Measurements from ENCODE around the gene SH2B2.
"Not testable (repeated sequence)": the region's sequence is repeated elsewhere in the genome, so short reads cannot be mapped to it uniquely, and the experiment has no call there.

GRCh38 chr7:102337420-102337819 lies 50.8 kb downstream of the SH2B2 start:
- TF ChIP-seq YY1 (IDR thresholded peaks at IDR 0.05; ENCODE audit: insufficient read depth, insufficient read length); ZNF274 (IDR thresholded peaks at IDR 0.05; ENCODE audit: low read depth, low read length); SUZ12 (IDR thresholded peaks at IDR 0.05; ENCODE audit: extremely low read depth, insufficient read depth, insufficient read length): not testable (repeated sequence)

Data from NT2/D1 (cell line).